Kidney (tissue), 14 donors: ENCODE results near the gene WBP2. TPM values are rescaled to one million over a fixed set of nuclear protein-coding genes. Genes with fewer than 3 reads are reported as not detected.

ENCODE experiments used
- DNase-seq, 5 donors: peaks; one replicate each; pipeline ENCODE4 v3.0.0-alpha.2; 2013 to 2020
- FAIRE-seq: peaks from 2 replicates; lab custom pipeline; 2012; peaks lifted over from hg19 to GRCh38; lab: Jason Lieb, UNC
- H3K27ac ChIP-seq, 2 donors: one replicate each; pipeline ENCODE4 v1.7.0; 2013; ENCODE audit warnings: low read depth in 2 of 2, low read length in 2 of 2, inconsistent platforms in 1 of 2
- H3K27me3 ChIP-seq: one replicate; pipeline ENCODE4 v1.7.1; 2013; ENCODE audit warnings: low read length, inconsistent platforms; ENCODE audit not compliant: control insufficient read depth, insufficient read depth
- H3K36me3 ChIP-seq, 3 donors: one replicate each; pipeline versions ENCODE4 v1.7.0 to v1.7.1; 2013; ENCODE audit warnings: low read length in 3 of 3, control low read depth in 1 of 3, inconsistent platforms in 1 of 3; ENCODE audit not compliant: insufficient read depth in 3 of 3, control insufficient read depth in 2 of 3
- H3K4me1 ChIP-seq, 3 donors: one replicate each; pipeline versions ENCODE4 v1.7.0 to v1.7.1; 2013; ENCODE audit warnings: low read length in 3 of 3, inconsistent platforms in 1 of 3, low read depth in 1 of 3; ENCODE audit not compliant: control insufficient read depth in 2 of 3, insufficient read depth in 2 of 3
- H3K4me3 ChIP-seq, 3 donors: one replicate each; pipeline versions ENCODE4 v1.7.0 to v1.8.1; 2013; ENCODE audit warnings: low read length in 3 of 3, control low read depth in 1 of 3, inconsistent platforms in 1 of 3
- H3K9ac ChIP-seq, 3 donors: one replicate each; pipeline versions ENCODE4 v1.7.0 to v1.7.1; 2013; ENCODE audit warnings: low read length in 3 of 3, control low read depth in 1 of 3, inconsistent platforms in 1 of 3
- H3K9me3 ChIP-seq, 3 donors: one replicate each; pipeline versions ENCODE4 v1.7.0 to v1.7.1; 2013; ENCODE audit warnings: low read length in 3 of 3, control low read depth in 1 of 3, inconsistent platforms in 1 of 3; ENCODE audit not compliant: control insufficient read depth in 2 of 3, insufficient read depth in 1 of 3
- CTCF ChIP-seq: IDR thresholded peaks from 3 replicates; pipeline ENCODE4 v1.5.1; 2012; ENCODE audit warnings: mild to moderate bottlenecking, moderate library complexity, borderline replicate concordance; ENCODE audit not compliant: insufficient read depth; ENCODE audit errors: extremely low read depth
- intact Hi-C: fragments of 100-400 bp; cut with DNase I; formaldehyde crosslinking; loops from one replicate; pipeline ENCODE4 v1.11.1; 2022
- polyA plus RNA-seq: library from polyadenylated mRNA; stranded (reverse); fragments of 350-450 nt; fragmentation: Illumina TruSeq; extraction: RNeasy Lipid Tissue Mini Kit (QIAGEN cat#74804); gene quantifications from one replicate; pipeline ENCODE4 v1.2.3, GENCODE V29; 2014; ENCODE audit warnings: low read depth, low replicate concordance; ENCODE audit not compliant: insufficient read depth
- total RNA-seq: library from RNA; stranded (reverse); fragmentation: NEBNext Ultra II Directional; extraction: Animal tissue kit (Norgen Biotek cat#: 25700); gene quantifications from one replicate; pipeline ENCODE4 v1.2.1, GENCODE V29; 2021
- donor health status: control.
- donor health status: control.
- donor health status: control.
- donor health status: control.
- donor health status: control.
- donor health status: DM: yes; HTN: yes; CAD: no.
- donor health status: Normal renal cell carcinoma (clear cell type).

The WBP2 gene
- total and polyA plus RNA-seq, 2 donors from 2014 or later: 135 to 151 TPM

- Histone ChIP-seq H3K27ac (peak overlapping the region in 1 of 2 donors; percentile 22), H3K4me3 (no peak overlapping the region), H3K36me3 (peaks cover 2 to 31% (median 23%) of the 10 kb centered on the region in 3 donors), H3K4me1 (peaks cover 0 to 12% (median 6%) of the 10 kb centered on the region in 3 donors), H3K9me3 (no peaks in the 10 kb centered on the region), H3K27me3 (no peaks in the 10 kb centered on the region), H3K9ac (no peak overlapping the region)
- no peak for FAIRE-seq
- DNase-seq: peak in 1 of 5 donors; percentile 68
- no peak for TF ChIP-seq CTCF
- intact Hi-C loops: no loop called here
Measured at GRCh38 chr17:75823257-75824041, 31.7 kb downstream of the WBP2 start.

GRCh38 chr17:75822800-75823166 is 32.4 kb downstream of the WBP2 start:
- H3K9me3 ChIP-seq: no peaks in the 10 kb centered on the region
- peaks cover 0 to 12% (median 6%) of the 10 kb centered on the region in 3 donors for H3K4me1 ChIP-seq
- peaks cover 2 to 31% (median 23%) of the 10 kb centered on the region in 3 donors for H3K36me3 ChIP-seq
- no peaks in the 10 kb centered on the region for H3K27me3 ChIP-seq
- intact Hi-C loops: no loop called here
- no peak overlapping the region for H3K9ac ChIP-seq
- no peak overlapping the region for H3K4me3 ChIP-seq
- DNase-seq: no peak
- peak overlapping the region in 1 of 2 donors; percentile 22 for H3K27ac ChIP-seq
- FAIRE-seq: no peak
- no peak for TF ChIP-seq CTCF

GRCh38 chr17:75822119-75822799 is 32.9 kb downstream of the WBP2 start:
- H3K4me3 ChIP-seq: no peak overlapping the region
- peaks cover 2 to 31% (median 23%) of the 10 kb centered on the region in 3 donors for H3K36me3 ChIP-seq
- no peak overlapping the region for H3K9ac ChIP-seq
- H3K27me3 ChIP-seq: no peaks in the 10 kb centered on the region
- TF ChIP-seq CTCF: no peak
- H3K27ac ChIP-seq: peak overlapping the region in 1 of 2 donors; percentile 22
- peaks cover 0 to 9% (median 6%) of the 10 kb centered on the region in 3 donors for H3K4me1 ChIP-seq
- DNase-seq (peak in 1 of 5 donors; percentile 85), FAIRE-seq (no peak)
- intact Hi-C loops: no loop called here
- no peaks in the 10 kb centered on the region for H3K9me3 ChIP-seq
